ENCODE results near the gene GPRC6A.
"Not testable (repeated sequence)": the region's sequence is repeated elsewhere in the genome, so short reads cannot be mapped to it uniquely, and the experiment has no call there.

The GPRC6A gene, protein sequence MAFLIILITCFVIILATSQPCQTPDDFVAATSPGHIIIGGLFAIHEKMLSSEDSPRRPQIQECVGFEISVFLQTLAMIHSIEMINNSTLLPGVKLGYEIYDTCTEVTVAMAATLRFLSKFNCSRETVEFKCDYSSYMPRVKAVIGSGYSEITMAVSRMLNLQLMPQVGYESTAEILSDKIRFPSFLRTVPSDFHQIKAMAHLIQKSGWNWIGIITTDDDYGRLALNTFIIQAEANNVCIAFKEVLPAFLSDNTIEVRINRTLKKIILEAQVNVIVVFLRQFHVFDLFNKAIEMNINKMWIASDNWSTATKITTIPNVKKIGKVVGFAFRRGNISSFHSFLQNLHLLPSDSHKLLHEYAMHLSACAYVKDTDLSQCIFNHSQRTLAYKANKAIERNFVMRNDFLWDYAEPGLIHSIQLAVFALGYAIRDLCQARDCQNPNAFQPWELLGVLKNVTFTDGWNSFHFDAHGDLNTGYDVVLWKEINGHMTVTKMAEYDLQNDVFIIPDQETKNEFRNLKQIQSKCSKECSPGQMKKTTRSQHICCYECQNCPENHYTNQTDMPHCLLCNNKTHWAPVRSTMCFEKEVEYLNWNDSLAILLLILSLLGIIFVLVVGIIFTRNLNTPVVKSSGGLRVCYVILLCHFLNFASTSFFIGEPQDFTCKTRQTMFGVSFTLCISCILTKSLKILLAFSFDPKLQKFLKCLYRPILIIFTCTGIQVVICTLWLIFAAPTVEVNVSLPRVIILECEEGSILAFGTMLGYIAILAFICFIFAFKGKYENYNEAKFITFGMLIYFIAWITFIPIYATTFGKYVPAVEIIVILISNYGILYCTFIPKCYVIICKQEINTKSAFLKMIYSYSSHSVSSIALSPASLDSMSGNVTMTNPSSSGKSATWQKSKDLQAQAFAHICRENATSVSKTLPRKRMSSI

DNA sequence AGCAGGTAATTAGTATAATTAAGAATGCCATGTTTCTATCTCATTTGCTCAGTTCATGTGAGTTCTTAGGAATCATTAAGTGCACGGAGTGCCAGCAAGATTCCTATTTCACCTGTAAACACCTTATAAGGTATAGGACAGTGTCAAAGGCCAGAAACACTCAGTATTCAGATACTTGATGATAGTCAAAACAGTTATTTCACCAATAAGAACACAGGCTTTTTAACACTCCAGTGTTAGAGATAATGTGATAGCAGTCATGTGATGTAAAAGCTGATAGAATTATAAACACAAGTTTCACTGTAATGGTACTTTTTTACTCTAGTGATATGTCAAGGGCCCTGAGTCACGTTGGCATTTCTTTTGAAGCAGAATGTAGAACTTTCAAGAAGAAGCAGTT lies at the start of gene GPRC6A:
Gene GPRC6A (minus strand): TSS at position 101 of the 400 bp plus-strand sequence. CDS start 70 bp downstream, at position 31.
- H3K27me3 Mint-ChIP-seq, result no peaks in the 10 kb centered on the region
- peaks cover 15% of the 10 kb centered on the region for H3K9me3 Mint-ChIP-seq
- H3K4me3 Mint-ChIP-seq, result no peak within 1 kb of the TSS
- H3K4me1 Mint-ChIP-seq, result no peaks in the 10 kb centered on the region
- H3K27ac Mint-ChIP-seq, result no peak within 1 kb of the TSS
- H3K36me3 Mint-ChIP-seq, result no peaks in the 10 kb centered on the region

- peaks cover 5% of the 10 kb centered on the region for H3K9me3 Mint-ChIP-seq
- no peak overlapping the region for H3K4me3 Mint-ChIP-seq
- H3K27me3 Mint-ChIP-seq, result peaks cover 26% of the 10 kb centered on the region
Measured at GRCh38 chr6:116877743-116878142, 48.9 kb upstream of the GPRC6A start.

GRCh38 chr6:116876635-116877611 lies 48.0 kb upstream of the GPRC6A start, which contains the start of gene RFX6:
Gene RFX6, plus strand, starts transcription at chr6:116877242. Its CDS starts 34 bp downstream, at chr6:116877276.
- peak within 1 kb of the TSS; percentile 28 for H3K4me3 Mint-ChIP-seq
- peaks cover 2% of the 10 kb centered on the region for H3K36me3 Mint-ChIP-seq

More at GRCh38 chr6:116877743-116878142, 48.9 kb upstream of the GPRC6A start:
- H3K36me3 Mint-ChIP-seq, result peaks cover 2% of the 10 kb centered on the region
- H3K4me1 Mint-ChIP-seq, result peaks cover 10% of the 10 kb centered on the region
- H3K27ac Mint-ChIP-seq, result no peak overlapping the region

DNA sequence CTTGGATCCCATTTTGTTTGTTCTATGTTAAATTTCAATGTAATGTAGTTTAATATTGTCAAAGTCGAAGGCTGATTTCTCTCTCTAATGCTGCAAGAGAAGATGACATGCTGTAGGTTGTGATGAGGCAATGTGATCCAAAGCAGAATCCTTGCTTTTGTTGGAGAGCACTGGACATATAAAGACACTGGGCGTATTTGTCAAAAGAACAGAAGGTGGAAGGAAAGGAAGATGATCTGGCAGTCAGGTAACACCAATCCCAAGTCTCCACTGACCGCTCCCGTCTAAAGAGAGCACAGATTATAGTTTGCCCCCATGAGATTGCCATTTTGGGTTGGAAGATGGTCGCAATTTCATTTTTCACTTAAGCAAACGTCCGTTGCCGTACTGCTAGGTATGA lies 47.2 kb upstream of the GPRC6A start:
- Mint-ChIP-seq H3K9me3 (peaks cover 16% of the 10 kb centered on the region), H3K27ac (no peak overlapping the region), H3K4me1 (peaks cover 10% of the 10 kb centered on the region), H3K36me3 (peaks cover 2% of the 10 kb centered on the region), H3K27me3 (peaks cover 27% of the 10 kb centered on the region), H3K4me3 (peak overlapping the region; percentile 28)

More at GRCh38 chr6:116876635-116877611, 48.0 kb upstream of the GPRC6A start, which contains the start of gene RFX6:
- Mint-ChIP-seq H3K27me3 (peaks cover 26% of the 10 kb centered on the region), H3K27ac (no peak within 1 kb of the TSS), H3K4me1 (peaks cover 10% of the 10 kb centered on the region), H3K9me3 (peaks cover 10% of the 10 kb centered on the region)

GRCh38 chr6:116872771-116873170 lies 43.9 kb upstream of the GPRC6A start:
- Mint-ChIP-seq H3K27ac (no peak overlapping the region), H3K4me1 (peaks cover 10% of the 10 kb centered on the region), H3K9me3 (peaks cover 16% of the 10 kb centered on the region), H3K36me3 (peaks cover 2% of the 10 kb centered on the region), H3K27me3 (peaks cover 22% of the 10 kb centered on the region), H3K4me3 (no peak overlapping the region)

GRCh38 chr6:116866281-116866871 lies 37.5 kb upstream of the GPRC6A start:
- H3K4me1 Mint-ChIP-seq, result no peaks in the 10 kb centered on the region
- no peak overlapping the region for H3K27ac Mint-ChIP-seq
- H3K4me3 Mint-ChIP-seq, result no peak overlapping the region
- H3K9me3 Mint-ChIP-seq, result peaks cover 1% of the 10 kb centered on the region
- H3K36me3 Mint-ChIP-seq, result peaks cover 1% of the 10 kb centered on the region
- H3K27me3 Mint-ChIP-seq, result no peaks in the 10 kb centered on the region

GRCh38 chr6:116859264-116859663 lies 30.4 kb upstream of the GPRC6A start:
- H3K27me3 Mint-ChIP-seq, result no peaks in the 10 kb centered on the region
- peaks cover 10% of the 10 kb centered on the region for H3K9me3 Mint-ChIP-seq
- no peak overlapping the region for H3K4me3 Mint-ChIP-seq
- peaks cover 1% of the 10 kb centered on the region for H3K36me3 Mint-ChIP-seq
- H3K4me1 Mint-ChIP-seq, result no peaks in the 10 kb centered on the region
- H3K27ac Mint-ChIP-seq, result no peak overlapping the region

- no peak overlapping the region for H3K4me3 Mint-ChIP-seq
- H3K36me3 Mint-ChIP-seq, result peaks cover 1% of the 10 kb centered on the region
- no peaks in the 10 kb centered on the region for H3K4me1 Mint-ChIP-seq
- no peaks in the 10 kb centered on the region for H3K27me3 Mint-ChIP-seq
- no peak overlapping the region for H3K27ac Mint-ChIP-seq
- H3K9me3 Mint-ChIP-seq, result peaks cover 14% of the 10 kb centered on the region
Measured at GRCh38 chr6:116858060-116858459, 29.2 kb upstream of the GPRC6A start.

DNA sequence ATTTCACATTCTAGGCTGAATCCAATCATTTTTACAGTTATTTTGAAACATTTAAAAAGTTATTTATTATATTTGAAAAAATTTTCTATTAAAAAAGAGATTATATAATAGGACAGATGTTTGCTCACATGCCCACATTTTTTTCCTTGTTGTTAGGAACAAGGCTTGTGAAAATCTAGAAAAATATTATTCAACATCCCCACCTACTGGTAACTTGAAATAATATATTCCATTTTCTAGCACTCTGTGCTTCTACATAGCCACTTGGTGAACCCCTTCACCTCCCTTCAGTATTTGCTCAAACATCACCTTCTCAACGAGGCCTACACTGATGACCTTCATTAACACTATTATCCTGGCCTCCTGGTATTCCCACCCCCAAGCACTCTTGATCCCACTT lies 18.3 kb upstream of the GPRC6A start:
- no peaks in the 10 kb centered on the region for H3K4me1 Mint-ChIP-seq
- no peaks in the 10 kb centered on the region for H3K36me3 Mint-ChIP-seq

DNA sequence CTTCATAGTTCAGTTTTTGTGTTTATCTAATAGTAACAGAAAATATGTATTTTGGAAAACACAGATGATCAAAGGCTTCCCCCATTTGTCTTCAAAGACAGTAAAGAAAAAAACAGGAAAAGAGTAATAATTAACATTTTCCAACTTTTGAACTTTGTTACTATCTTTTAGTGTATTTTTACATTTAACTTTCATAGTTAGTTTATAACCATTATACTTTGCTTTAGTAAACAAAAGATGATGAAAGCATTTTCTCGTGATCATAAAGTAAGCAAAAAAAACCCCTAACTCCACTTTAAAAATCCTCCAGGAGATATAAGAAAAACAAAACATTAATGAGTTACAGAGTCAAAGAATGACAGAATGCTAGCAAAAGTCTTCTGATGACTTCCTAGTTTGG lies 13.6 kb upstream of the GPRC6A start:
- Mint-ChIP-seq H3K27me3 (peaks cover 2% of the 10 kb centered on the region), H3K4me1 (no peaks in the 10 kb centered on the region), H3K4me3 (no peak overlapping the region), H3K36me3 (no peaks in the 10 kb centered on the region), H3K27ac (no peak overlapping the region), H3K9me3 (no peaks in the 10 kb centered on the region)

More for the DNA sequence above, 18.3 kb upstream of the GPRC6A start:
- no peak overlapping the region for H3K4me3 Mint-ChIP-seq
- H3K27ac Mint-ChIP-seq, result no peak overlapping the region
- H3K27me3 Mint-ChIP-seq, result peaks cover 4% of the 10 kb centered on the region
- H3K9me3 Mint-ChIP-seq, result no peaks in the 10 kb centered on the region

- H3K27me3 Mint-ChIP-seq, result peaks cover 2% of the 10 kb centered on the region
- no peaks in the 10 kb centered on the region for H3K4me1 Mint-ChIP-seq
- H3K36me3 Mint-ChIP-seq, result no peaks in the 10 kb centered on the region
- no peaks in the 10 kb centered on the region for H3K9me3 Mint-ChIP-seq
- H3K27ac Mint-ChIP-seq, result no peak overlapping the region
- no peak overlapping the region for H3K4me3 Mint-ChIP-seq
Measured at GRCh38 chr6:116840091-116840490, 11.2 kb upstream of the GPRC6A start.

- Mint-ChIP-seq H3K9me3 (no peaks in the 10 kb centered on the region), H3K27ac (no peak overlapping the region), H3K4me3 (no peak overlapping the region), H3K36me3 (no peaks in the 10 kb centered on the region), H3K4me1 (no peaks in the 10 kb centered on the region), H3K27me3 (peaks cover 2% of the 10 kb centered on the region)
Measured at GRCh38 chr6:116836606-116837342, 7.9 kb upstream of the GPRC6A start.

DNA sequence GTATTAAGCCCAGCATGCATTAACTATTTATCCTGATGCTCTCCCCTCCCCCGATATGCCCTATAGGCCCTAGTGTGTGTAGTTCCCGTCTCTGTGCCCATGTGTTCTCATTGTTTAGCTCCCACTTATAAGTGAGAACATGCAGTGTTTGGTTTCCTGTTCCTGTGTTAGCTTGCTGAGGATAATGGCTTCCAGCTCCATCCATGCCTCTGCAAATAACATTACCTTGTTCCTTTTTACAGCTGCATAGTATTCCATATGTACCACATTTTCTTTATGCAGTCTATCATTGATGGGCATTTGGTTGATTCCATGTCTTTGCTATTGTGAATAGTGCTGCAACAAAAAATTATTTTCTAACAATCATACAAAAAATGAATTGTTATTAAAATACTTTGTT lies 5.6 kb upstream of the GPRC6A start:
- H3K27me3 Mint-ChIP-seq, H3K27ac Mint-ChIP-seq, H3K4me3 Mint-ChIP-seq, H3K4me1 Mint-ChIP-seq, H3K36me3 Mint-ChIP-seq, H3K9me3 Mint-ChIP-seq: not testable (repeated sequence)

All from activated naive CD4-positive, alpha-beta T cell treated with anti-CD3 and anti-CD28 coated beads, Interleukin-2, amount 50 U/mL, for 24 hours (primary cell).